OCI-LY7 (cell line): ENCODE data around the gene CUX1.

Experiments
- CTCF ChIP-seq: fragments of 200-600 bp; sonication (generic); conservative IDR thresholded peaks from 2 replicates; pipeline ENCODE4 v1.5.1; 2014; ENCODE audit warnings: mild to moderate bottlenecking, antibody characterized with exemption, low read length, moderate library complexity, mixed read lengths
- EZH2phosphoT487 ChIP-seq: fragments of 200-600 bp; sonication (generic); IDR thresholded peaks from 2 replicates; pipeline ENCODE4 v1.6.1; 2018; ENCODE audit warnings: low read depth, borderline replicate concordance, mild to moderate bottlenecking, mixed run types, antibody characterized with exemption, low read length, moderate library complexity, mixed read lengths

GRCh38 chr7:101832205-101832631 is 14.8 kb downstream of the CUX1 start:
- TF ChIP-seq CTCF (no peak), EZH2phosphoT487 (no peak)
